HEK293 (cell line): Measurements from ENCODE around the gene B3GAT1.
"Not testable (repeated sequence)": the region's sequence is repeated elsewhere in the genome, so short reads cannot be mapped to it uniquely, and the experiment has no call there.

Source experiments
- CTCF ChIA-PET: fragments of 350-600 bp; formaldehyde crosslinking; extraction: SDS; loops from one replicate; lab custom pipeline; 2021; ENCODE audit warnings: antibody characterized with exemption; lab: Yijun Ruan, JAX
- POLR2A ChIA-PET: fragments of 300-600 bp; formaldehyde crosslinking; extraction: SDS; loops from one replicate; lab custom pipeline; 2020; ENCODE audit warnings: antibody characterized with exemption, inconsistent platforms; lab: Yijun Ruan, JAX
- H3K27ac ChIP-seq: fragments of 200-500 bp; sonication (Bioruptor generic); 2 replicates; pipeline ENCODE4 v1.5.1; 2014; ENCODE audit warnings: low read depth, low read length, control low read depth, inconsistent platforms; ENCODE audit errors: extremely low read depth
- H3K36me3 ChIP-seq, 2 experiments: fragments of 200-500 bp in 1 of 2; sonication (Bioruptor generic) in 1 of 2; 1 replicate in 1 of 2; 2 replicates in 1 of 2; pipeline ENCODE4 v1.5.1; 2014 to 2017; ENCODE audit warnings: inconsistent platforms in 2 of 2, low read length in 2 of 2; ENCODE audit not compliant: control insufficient read depth in 2 of 2, insufficient read depth in 1 of 2
- H3K4me1 ChIP-seq: fragments of 200-500 bp; sonication (Bioruptor generic); 2 replicates; pipeline ENCODE4 v1.5.1; 2014; ENCODE audit warnings: mild to moderate bottlenecking, low read length, inconsistent platforms; ENCODE audit not compliant: control insufficient read depth, insufficient read depth
- H3K4me3 ChIP-seq: 2 replicates; pipeline ENCODE4 v1.5.1; 2011; ENCODE audit warnings: low read depth, mild to moderate bottlenecking, control low read depth, low read length, moderate library complexity
- H3K9me3 ChIP-seq: fragments of 200-500 bp; sonication (Bioruptor generic); 2 replicates; pipeline ENCODE4 v1.5.1; 2014; ENCODE audit warnings: low read depth, low read length, inconsistent platforms; ENCODE audit not compliant: control insufficient read depth, insufficient read depth
- SP3 ChIP-seq: fragments of 450-650 bp; formaldehyde crosslinking; IDR thresholded peaks from 2 replicates; pipeline ENCODE4 v1.5.1; 2016; ENCODE audit warnings: missing biosample characterization, missing genetic modification characterization
- WT1 ChIP-seq: fragments of 450-650 bp; formaldehyde crosslinking; IDR thresholded peaks from 2 replicates; pipeline ENCODE4 v1.5.1; 2016; ENCODE audit warnings: missing biosample characterization, missing genetic modification characterization
- ZBTB1 ChIP-seq: fragments of 450-650 bp; formaldehyde crosslinking; IDR thresholded peaks from 2 replicates; pipeline ENCODE4 v1.5.1; 2016; ENCODE audit warnings: missing biosample characterization, missing genetic modification characterization
- ZNF214 ChIP-seq: fragments of 450-650 bp; formaldehyde crosslinking; IDR thresholded peaks from 2 replicates; pipeline ENCODE4 v1.5.1; 2017; ENCODE audit warnings: missing biosample characterization, mild to moderate bottlenecking, missing genetic modification characterization, borderline replicate concordance
- ZNF24 ChIP-seq: fragments of 450-650 bp; formaldehyde crosslinking; IDR thresholded peaks from 2 replicates; pipeline ENCODE4 v1.5.1; 2016; ENCODE audit warnings: missing biosample characterization, missing genetic modification characterization
- ZNF311 ChIP-seq: fragments of 450-650 bp; formaldehyde crosslinking; IDR thresholded peaks from 2 replicates; pipeline ENCODE4 v1.5.1; 2017; ENCODE audit warnings: missing biosample characterization, missing genetic modification characterization, borderline replicate concordance
- ZNF416 ChIP-seq: fragments of 450-650 bp; formaldehyde crosslinking; IDR thresholded peaks from 2 replicates; pipeline ENCODE4 v1.5.1; 2016; ENCODE audit warnings: missing biosample characterization, missing genetic modification characterization
- ZNF521 ChIP-seq: fragments of 450-650 bp; formaldehyde crosslinking; IDR thresholded peaks from 2 replicates; pipeline ENCODE4 v1.5.1; 2017; ENCODE audit warnings: missing biosample characterization, mild to moderate bottlenecking, missing genetic modification characterization
- ZNF530 ChIP-seq: fragments of 450-650 bp; formaldehyde crosslinking; IDR thresholded peaks from 2 replicates; pipeline ENCODE4 v1.5.1; 2016; ENCODE audit warnings: low read depth, missing biosample characterization, missing genetic modification characterization
- ZNF544 ChIP-seq: fragments of 450-650 bp; formaldehyde crosslinking; IDR thresholded peaks from 2 replicates; pipeline ENCODE4 v1.5.0; 2017; ENCODE audit warnings: missing biosample characterization, missing genetic modification characterization
- ZNF621 ChIP-seq: fragments of 450-650 bp; formaldehyde crosslinking; IDR thresholded peaks from 2 replicates; pipeline ENCODE4 v1.5.1; 2017; ENCODE audit warnings: missing biosample characterization, missing genetic modification characterization
- ZNF830 ChIP-seq: fragments of 450-650 bp; IDR thresholded peaks from 2 replicates; pipeline ENCODE4 v1.5.0; 2018; ENCODE audit warnings: missing biosample characterization, missing genetic modification characterization, low read depth, mild to moderate bottlenecking, moderate library complexity
- TF ChIP-seq, protein P1 (sequence below): fragments of 450-650 bp; formaldehyde crosslinking; IDR thresholded peaks from 2 replicates; pipeline ENCODE4 v1.5.1; 2016; ENCODE audit warnings: missing biosample characterization, missing genetic modification characterization, low read depth
- TF ChIP-seq, protein P2 (sequence below): fragments of 450-650 bp; formaldehyde crosslinking; IDR thresholded peaks from 2 replicates; pipeline ENCODE4 v1.5.1; 2016; ENCODE audit warnings: missing biosample characterization, missing genetic modification characterization
- TF ChIP-seq, protein P3 (sequence below): fragments of 450-650 bp; formaldehyde crosslinking; IDR thresholded peaks from 2 replicates; pipeline ENCODE4 v1.5.1; 2016; ENCODE audit warnings: missing biosample characterization, missing genetic modification characterization
- TF ChIP-seq, protein P4 (sequence below): fragments of 450-650 bp; formaldehyde crosslinking; IDR thresholded peaks from 2 replicates; pipeline ENCODE4 v1.5.1; 2016; ENCODE audit warnings: missing biosample characterization, missing genetic modification characterization
- TF ChIP-seq, protein P5 (sequence below): fragments of 450-650 bp; formaldehyde crosslinking; optimal IDR thresholded peaks from 2 replicates; pipeline ENCODE3; 2016; ENCODE audit warnings: missing biosample characterization, mild to moderate bottlenecking, missing genetic modification characterization

B3GAT1 gene

DNA sequence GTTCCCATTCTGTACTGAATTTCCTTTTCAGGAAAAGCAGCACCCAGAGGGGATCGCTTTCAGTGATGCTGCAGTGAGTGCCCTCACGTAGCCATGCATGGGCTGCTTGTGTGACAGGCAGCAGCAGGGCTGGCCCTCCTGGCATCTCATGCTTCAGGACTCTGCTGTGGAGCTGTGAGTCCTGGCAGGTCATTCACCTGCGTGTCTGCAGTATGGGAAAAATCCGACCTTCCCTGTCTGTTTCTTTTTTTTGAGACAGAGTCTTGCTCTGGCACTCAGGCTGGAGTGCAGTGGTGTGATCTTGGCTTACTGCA lies 66.8 kb downstream of the B3GAT1 start:
- TF ChIP-seq ZNF544 (tag by site-specific recombination) = no peak
- no peak for TF ChIP-seq ZNF530 (tag by site-specific recombination)
- no peak for TF ChIP-seq ZNF830
- TF ChIP-seq ZNF311 (tag by site-specific recombination) = no peak
- TF ChIP-seq ZNF416 (tag by site-specific recombination) = no peak
- no peak for TF ChIP-seq WT1 (tag by site-specific recombination)
- TF ChIP-seq ZBTB1 (tag by site-specific recombination) = no peak
- TF ChIP-seq, protein P1, sequence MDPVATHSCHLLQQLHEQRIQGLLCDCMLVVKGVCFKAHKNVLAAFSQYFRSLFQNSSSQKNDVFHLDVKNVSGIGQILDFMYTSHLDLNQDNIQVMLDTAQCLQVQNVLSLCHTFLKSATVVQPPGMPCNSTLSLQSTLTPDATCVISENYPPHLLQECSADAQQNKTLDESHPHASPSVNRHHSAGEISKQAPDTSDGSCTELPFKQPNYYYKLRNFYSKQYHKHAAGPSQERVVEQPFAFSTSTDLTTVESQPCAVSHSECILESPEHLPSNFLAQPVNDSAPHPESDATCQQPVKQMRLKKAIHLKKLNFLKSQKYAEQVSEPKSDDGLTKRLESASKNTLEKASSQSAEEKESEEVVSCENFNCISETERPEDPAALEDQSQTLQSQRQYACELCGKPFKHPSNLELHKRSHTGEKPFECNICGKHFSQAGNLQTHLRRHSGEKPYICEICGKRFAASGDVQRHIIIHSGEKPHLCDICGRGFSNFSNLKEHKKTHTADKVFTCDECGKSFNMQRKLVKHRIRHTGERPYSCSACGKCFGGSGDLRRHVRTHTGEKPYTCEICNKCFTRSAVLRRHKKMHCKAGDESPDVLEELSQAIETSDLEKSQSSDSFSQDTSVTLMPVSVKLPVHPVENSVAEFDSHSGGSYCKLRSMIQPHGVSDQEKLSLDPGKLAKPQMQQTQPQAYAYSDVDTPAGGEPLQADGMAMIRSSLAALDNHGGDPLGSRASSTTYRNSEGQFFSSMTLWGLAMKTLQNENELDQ (tag by site-specific recombination) = no peak
- TF ChIP-seq, protein P2, sequence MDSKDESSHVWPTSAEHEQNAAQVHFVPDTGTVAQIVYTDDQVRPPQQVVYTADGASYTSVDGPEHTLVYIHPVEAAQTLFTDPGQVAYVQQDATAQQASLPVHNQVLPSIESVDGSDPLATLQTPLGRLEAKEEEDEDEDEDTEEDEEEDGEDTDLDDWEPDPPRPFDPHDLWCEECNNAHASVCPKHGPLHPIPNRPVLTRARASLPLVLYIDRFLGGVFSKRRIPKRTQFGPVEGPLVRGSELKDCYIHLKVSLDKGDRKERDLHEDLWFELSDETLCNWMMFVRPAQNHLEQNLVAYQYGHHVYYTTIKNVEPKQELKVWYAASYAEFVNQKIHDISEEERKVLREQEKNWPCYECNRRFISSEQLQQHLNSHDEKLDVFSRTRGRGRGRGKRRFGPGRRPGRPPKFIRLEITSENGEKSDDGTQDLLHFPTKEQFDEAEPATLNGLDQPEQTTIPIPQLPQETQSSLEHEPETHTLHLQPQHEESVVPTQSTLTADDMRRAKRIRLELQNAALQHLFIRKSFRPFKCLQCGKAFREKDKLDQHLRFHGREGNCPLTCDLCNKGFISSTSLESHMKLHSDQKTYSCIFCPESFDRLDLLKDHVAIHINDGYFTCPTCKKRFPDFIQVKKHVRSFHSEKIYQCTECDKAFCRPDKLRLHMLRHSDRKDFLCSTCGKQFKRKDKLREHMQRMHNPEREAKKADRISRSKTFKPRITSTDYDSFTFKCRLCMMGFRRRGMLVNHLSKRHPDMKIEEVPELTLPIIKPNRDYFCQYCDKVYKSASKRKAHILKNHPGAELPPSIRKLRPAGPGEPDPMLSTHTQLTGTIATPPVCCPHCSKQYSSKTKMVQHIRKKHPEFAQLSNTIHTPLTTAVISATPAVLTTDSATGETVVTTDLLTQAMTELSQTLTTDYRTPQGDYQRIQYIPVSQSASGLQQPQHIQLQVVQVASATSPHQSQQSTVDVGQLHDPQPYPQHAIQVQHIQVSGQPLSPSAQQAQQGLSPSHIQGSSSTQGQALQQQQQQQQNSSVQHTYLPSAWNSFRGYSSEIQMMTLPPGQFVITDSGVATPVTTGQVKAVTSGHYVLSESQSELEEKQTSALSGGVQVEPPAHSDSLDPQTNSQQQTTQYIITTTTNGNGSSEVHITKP (tag by site-specific recombination) = no peak
- TF ChIP-seq, protein P3, sequence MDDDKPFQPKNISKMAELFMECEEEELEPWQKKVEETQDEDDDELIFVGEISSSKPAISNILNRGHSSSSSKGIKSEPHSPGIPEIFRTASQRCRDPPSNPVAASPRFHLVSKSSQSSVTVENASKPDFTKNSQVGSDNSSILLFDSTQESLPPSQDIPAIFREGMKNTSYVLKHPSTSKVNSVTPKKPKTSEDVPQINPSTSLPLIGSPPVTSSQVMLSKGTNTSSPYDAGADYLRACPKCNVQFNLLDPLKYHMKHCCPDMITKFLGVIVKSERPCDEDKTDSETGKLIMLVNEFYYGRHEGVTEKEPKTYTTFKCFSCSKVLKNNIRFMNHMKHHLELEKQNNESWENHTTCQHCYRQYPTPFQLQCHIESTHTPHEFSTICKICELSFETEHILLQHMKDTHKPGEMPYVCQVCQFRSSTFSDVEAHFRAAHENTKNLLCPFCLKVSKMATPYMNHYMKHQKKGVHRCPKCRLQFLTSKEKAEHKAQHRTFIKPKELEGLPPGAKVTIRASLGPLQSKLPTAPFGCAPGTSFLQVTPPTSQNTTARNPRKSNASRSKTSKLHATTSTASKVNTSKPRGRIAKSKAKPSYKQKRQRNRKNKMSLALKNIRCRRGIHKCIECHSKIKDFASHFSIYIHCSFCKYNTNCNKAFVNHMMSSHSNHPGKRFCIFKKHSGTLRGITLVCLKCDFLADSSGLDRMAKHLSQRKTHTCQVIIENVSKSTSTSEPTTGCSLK = no peak
- TF ChIP-seq SP3 (tag by site-specific recombination) = no peak
- TF ChIP-seq ZNF24 (tag by site-specific recombination) = no peak
- TF ChIP-seq, protein P4, sequence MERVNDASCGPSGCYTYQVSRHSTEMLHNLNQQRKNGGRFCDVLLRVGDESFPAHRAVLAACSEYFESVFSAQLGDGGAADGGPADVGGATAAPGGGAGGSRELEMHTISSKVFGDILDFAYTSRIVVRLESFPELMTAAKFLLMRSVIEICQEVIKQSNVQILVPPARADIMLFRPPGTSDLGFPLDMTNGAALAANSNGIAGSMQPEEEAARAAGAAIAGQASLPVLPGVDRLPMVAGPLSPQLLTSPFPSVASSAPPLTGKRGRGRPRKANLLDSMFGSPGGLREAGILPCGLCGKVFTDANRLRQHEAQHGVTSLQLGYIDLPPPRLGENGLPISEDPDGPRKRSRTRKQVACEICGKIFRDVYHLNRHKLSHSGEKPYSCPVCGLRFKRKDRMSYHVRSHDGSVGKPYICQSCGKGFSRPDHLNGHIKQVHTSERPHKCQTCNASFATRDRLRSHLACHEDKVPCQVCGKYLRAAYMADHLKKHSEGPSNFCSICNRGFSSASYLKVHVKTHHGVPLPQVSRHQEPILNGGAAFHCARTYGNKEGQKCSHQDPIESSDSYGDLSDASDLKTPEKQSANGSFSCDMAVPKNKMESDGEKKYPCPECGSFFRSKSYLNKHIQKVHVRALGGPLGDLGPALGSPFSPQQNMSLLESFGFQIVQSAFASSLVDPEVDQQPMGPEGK (tag by site-specific recombination) = no peak
- TF ChIP-seq ZNF521 = no peak
- no peak for TF ChIP-seq ZNF214 (tag by site-specific recombination)
- TF ChIP-seq, protein P5, sequence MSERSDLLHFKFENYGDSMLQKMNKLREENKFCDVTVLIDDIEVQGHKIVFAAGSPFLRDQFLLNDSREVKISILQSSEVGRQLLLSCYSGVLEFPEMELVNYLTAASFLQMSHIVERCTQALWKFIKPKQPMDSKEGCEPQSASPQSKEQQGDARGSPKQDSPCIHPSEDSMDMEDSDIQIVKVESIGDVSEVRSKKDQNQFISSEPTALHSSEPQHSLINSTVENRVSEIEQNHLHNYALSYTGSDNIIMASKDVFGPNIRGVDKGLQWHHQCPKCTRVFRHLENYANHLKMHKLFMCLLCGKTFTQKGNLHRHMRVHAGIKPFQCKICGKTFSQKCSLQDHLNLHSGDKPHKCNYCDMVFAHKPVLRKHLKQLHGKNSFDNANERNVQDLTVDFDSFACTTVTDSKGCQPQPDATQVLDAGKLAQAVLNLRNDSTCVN (tag by site-specific recombination) = no peak
- TF ChIP-seq ZNF621 (tag by site-specific recombination) = no peak
- Histone ChIP-seq H3K4me3 (no peak overlapping the region), H3K36me3 (peaks cover 0 to 13% of the 10 kb centered on the region in 2 experiments; a peak in 2 of 3 replicates), H3K9me3 (no peaks in the 10 kb centered on the region), H3K27ac (no peak overlapping the region), H3K4me1 (no peaks in the 10 kb centered on the region)
- ChIA-PET POLR2A (no interaction called here), CTCF (no interaction called here)

DNA sequence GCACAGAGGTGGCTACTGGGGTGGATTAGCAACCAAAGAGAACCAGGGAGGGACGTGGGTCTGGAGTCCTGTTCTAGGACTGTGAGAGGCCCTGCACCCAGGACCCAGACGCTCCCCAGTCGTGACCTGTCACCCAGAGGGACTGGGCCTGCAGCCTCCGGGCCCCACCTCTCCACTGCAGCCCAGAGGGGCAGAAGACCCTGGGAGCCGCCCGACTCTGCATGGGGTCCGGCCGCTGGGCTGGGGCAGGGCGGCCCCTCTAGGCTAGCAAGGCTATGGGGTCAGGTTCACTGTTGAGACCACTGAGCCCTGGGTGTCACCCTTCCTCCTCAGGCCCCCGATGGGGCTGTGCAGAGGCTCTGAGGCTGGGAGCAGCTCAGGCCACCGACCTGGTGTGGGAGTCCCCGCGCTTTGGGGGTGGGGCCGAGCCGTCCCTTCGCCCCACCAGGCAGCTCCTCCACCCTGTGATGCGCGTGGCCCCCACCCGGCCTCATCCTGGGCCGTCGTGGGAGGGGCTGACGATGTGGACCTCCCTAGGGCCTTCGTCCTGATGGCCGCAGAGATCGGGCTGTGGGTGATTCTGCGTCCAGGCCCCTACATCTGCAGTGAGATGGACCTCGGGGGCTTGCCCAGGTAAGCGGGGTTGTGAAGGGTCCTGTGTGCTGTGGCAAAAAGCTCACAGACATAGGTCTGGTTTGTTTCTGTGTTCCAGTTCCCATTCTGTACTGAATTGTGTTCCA lies 67.4 kb downstream of the B3GAT1 start:
- H3K4me3 ChIP-seq, CTCF ChIA-PET, H3K36me3 ChIP-seq, H3K27ac ChIP-seq, H3K9me3 ChIP-seq, H3K4me1 ChIP-seq: not testable (repeated sequence)
- POLR2A ChIA-PET = interaction anchor here (0.7 kb wide), 1 partner anchor 63 kb away, joined by 4 read pairs; no protein-coding TSS in a partner anchor
